NCI-H187 treated with DMSO at 0.1 percent for 48 hours (cell line): ENCODE data around the gene SKIC2.
"Not testable (repeated sequence)": the region's sequence is repeated elsewhere in the genome, so short reads cannot be mapped to it uniquely, and the experiment has no call there.

Experiments
- DNase-seq: peaks from one replicate; lab custom pipeline; 2025; lab: John Stamatoyannopoulos, UW

Gene SKIC2

GRCh38 chr6:32004864-32005537 is 46.0 kb downstream of the SKIC2 start:
- not testable (repeated sequence) for DNase-seq

GRCh38 chr6:32005538-32005880 is 46.5 kb downstream of the SKIC2 start:
- DNase-seq, result not testable (repeated sequence)

GRCh38 chr6:32005991-32006529 is 47.1 kb downstream of the SKIC2 start:
- not testable (repeated sequence) for DNase-seq

GRCh38 chr6:32007086-32007485 is 48.1 kb downstream of the SKIC2 start:
- DNase-seq, result not testable (repeated sequence)

GRCh38 chr6:32008037-32008436 is 49.1 kb downstream of the SKIC2 start:
- DNase-seq, result not testable (repeated sequence)

- not testable (repeated sequence) for DNase-seq
These were observed 49.6 kb downstream of the SKIC2 start for GRCh38 chr6:32008616-32009015.

- DNase-seq, result not testable (repeated sequence)
These were observed 50.6 kb downstream of the SKIC2 start for GRCh38 chr6:32009537-32009936.

GRCh38 chr6:32010856-32011530 is 52.0 kb downstream of the SKIC2 start:
- DNase-seq, result not testable (repeated sequence)

GRCh38 chr6:32012941-32013617 is 54.1 kb downstream of the SKIC2 start:
- not testable (repeated sequence) for DNase-seq

GRCh38 chr6:32013738-32014137 is 54.8 kb downstream of the SKIC2 start:
- DNase-seq, result not testable (repeated sequence)

GRCh38 chr6:32014547-32014946 is 55.6 kb downstream of the SKIC2 start, which contains the start of gene C4B:
Gene C4B, plus strand, starts transcription at chr6:32014795. Its CDS starts 51 bp downstream, at chr6:32014846.
- not testable (repeated sequence) for DNase-seq
